ENCODE measurements around the gene CSRNP3.
"Not testable (repeated sequence)": the region's sequence is repeated elsewhere in the genome, so short reads cannot be mapped to it uniquely, and the experiment has no call there.

CSRNP3 gene

GRCh38 chr2:165636959-165637358, 167.5 kb downstream of the CSRNP3 start:
- FAIRE-seq = no peak

DNA sequence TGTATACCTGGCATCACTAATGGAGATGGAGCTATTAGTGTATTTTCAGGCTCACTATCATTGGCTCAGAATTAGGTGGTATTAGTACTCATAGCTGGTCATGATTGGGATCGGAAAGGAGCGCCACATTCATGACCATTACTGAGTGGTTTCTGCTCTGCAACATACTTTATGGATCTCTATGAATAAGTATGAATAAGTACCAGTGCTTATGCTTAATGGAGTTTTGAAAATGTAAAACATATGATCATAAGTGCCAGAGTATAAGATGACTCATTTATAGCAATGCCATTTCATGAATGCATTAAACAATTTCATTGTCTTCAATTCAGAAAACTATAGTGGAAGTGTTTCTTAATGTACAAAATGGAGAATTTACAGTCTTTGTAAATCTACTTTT, 167.9 kb downstream of the CSRNP3 start:
- no peak for FAIRE-seq

- FAIRE-seq = no peak
Measured at GRCh38 chr2:165639504-165639903, 170.0 kb downstream of the CSRNP3 start.

DNA sequence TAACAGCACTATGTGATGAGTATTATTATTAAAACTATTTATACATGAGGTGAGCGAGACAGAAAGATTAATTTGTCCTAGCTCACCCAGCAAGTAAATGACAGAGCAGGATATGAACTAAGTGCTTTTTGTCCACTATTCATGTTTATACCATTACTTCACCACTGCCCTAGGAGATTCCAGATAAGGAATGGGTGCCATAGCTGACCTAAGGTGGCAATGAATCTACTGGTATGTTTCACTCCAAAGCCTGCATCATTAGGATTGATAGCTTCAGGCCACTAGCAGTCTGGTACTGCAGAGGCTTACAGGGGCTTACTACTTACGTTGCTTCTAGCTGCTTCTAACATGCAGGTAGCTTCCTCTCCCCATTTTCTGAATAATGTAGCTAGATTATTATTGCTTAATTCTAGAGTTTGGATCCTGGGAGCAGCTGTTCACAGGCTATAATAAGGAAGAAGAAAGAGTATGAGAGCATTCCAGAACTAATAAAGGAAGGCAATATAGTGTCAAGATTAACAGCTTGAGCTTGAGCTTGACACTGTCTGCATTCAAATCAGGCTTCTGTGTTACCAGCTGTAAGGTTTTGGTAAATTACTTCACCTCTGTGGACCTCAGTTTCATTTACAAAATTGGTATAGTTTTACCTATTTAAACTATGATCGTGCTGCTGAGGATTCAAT, 170.9 kb downstream of the CSRNP3 start:
- no peak for FAIRE-seq

GRCh38 chr2:165645930-165646831, 176.7 kb downstream of the CSRNP3 start:
- peak; percentile 98 for FAIRE-seq

GRCh38 chr2:165647409-165647808, 177.9 kb downstream of the CSRNP3 start:
- FAIRE-seq = no peak

- no peak for FAIRE-seq
Measured at GRCh38 chr2:165648801-165649200, 179.3 kb downstream of the CSRNP3 start.

DNA sequence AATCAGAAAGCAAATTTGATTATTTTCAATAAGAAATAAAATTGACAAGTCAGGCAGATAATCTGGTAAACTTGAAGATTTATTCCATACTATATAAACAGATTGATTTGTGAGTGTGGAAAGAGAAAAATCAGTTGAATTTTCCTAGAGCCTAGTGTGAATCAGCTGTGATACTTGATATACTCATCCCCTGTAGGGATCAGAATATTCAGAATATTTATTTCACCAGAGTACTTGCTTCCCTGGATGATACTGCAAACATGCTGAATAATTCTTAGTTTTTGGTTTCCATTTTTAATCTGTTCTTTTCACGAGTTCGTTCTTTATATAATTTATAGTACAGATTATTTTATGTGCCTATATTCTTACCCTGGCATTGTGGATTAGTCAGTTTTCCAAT, 181.7 kb downstream of the CSRNP3 start:
- FAIRE-seq = no peak

GRCh38 chr2:165655661-165656060, 186.2 kb downstream of the CSRNP3 start:
- no peak for FAIRE-seq

DNA sequence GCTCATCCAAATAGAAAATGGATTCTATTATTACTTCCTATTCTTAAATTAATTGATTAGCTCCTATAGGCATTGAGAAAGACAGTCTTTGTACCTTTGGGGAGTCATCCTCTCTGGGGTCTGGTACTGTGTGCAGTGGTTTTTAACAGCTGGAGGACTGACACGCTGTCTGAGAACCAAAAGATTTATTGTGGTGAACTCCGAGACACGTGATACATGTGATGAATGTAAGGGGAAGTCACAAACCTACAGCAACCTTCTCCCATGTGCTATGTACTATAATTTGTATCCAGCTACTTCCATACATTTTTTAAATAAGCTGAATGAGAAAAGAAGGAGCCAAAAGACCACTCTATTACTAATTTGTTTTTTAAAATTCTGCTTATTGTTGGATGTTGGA, 190.9 kb downstream of the CSRNP3 start:
- FAIRE-seq = no peak

DNA sequence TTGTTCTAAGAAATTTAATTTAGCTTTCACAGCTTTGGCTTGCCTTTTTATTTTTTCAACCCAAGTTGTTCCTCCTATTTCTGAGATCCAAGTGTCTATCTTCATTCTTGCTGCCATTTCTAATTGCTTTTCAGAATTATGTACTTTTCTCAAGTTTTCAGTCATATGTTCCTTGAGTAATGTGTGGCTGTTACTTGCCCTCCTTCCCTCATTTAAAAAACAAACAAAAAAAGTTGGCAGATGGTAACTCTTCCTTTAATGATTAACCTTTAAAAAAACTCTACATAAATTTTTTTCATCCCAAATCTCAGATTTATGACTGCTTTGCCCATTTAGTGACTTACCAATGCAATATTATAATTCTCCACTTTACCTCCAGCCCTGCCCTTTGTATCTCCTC, 193.2 kb downstream of the CSRNP3 start:
- no peak for FAIRE-seq

- FAIRE-seq = no peak
Measured at GRCh38 chr2:165665614-165666013, 196.1 kb downstream of the CSRNP3 start.

GRCh38 chr2:165666073-165666472, 196.6 kb downstream of the CSRNP3 start:
- not testable (repeated sequence) for FAIRE-seq

DNA sequence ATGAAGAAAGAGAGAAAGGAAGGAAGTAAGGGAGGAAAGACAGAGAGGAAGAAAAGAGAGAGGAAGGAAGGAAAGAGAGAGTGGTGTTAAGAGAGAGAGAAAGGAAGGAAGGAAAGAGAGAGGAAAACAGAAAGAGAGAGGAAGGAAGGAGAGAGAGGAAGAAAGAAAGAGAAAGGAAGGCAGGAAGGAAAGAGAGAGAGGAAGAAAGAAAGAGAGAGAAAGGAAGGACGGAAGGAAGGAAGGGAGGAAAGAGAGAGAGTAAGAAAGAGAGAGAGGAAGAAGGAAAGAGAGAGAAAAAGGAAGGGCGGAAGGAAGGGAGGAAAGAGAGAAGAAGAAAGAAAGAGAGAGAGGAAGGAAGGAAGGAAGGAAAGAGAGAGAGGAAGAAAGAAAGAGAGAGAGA, 197.1 kb downstream of the CSRNP3 start:
- FAIRE-seq = no peak

DNA sequence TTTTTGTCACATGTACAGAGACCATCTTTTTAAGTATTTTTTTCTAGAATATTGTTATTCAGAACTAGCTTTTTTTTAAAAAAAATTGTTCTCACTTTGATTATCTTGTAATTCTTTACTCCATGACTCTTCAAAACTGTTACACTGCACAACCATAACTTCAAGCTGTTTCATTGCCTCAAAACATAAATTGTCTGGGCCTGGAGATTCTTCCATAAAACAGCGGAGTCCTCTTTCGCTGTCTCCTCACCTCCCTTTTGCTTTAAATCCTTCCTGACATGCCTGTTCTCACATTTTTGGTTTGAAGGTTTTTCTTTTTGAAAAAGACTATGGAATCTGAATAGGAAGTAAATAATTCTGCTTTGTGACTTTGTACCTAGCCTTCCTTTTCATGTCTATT, 197.9 kb downstream of the CSRNP3 start:
- no peak for FAIRE-seq

- no peak for FAIRE-seq
Measured at GRCh38 chr2:165674780-165675179, 205.3 kb downstream of the CSRNP3 start.

DNA sequence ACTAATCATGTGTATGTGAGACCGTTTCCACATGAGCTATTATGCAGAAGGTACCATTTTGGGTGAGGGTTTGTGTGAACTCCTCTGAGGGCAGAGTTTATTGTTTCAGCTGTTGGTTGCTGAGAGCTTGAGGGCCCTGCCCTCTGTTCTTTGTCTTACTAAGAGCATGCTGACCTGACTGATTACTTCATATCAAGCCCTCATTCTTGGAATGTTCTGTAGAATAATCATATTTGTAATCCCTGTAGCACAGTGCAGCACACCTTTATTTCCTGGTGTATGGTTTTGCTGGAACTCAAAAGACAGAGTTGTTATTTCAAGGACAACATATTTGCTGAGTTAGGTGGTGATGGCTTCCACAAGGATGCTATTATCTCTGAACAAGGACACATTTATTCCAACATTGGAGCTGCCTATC, 206.1 kb downstream of the CSRNP3 start:
- FAIRE-seq = no peak

- FAIRE-seq = no peak
Measured at GRCh38 chr2:165678882-165679281, 209.4 kb downstream of the CSRNP3 start.

DNA sequence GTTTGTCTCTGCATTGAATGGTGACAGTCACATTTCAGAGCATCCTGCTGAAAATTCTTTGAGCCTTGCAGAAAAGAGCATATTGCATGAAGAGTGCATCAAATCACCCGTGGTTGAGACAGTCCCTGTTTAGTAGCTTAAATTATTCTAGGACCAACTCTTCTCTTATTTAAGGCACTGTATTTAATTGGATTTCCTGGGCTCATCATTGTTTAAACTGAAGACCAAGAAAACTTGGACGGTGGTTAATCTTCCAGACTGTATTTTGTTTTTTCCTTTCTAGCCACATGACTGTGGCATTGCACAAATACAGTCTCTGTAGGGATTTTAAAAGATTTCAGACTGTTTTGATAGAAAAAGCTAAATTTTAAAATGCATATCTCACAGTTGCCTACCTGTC, 210.1 kb downstream of the CSRNP3 start:
- FAIRE-seq = no peak

DNA sequence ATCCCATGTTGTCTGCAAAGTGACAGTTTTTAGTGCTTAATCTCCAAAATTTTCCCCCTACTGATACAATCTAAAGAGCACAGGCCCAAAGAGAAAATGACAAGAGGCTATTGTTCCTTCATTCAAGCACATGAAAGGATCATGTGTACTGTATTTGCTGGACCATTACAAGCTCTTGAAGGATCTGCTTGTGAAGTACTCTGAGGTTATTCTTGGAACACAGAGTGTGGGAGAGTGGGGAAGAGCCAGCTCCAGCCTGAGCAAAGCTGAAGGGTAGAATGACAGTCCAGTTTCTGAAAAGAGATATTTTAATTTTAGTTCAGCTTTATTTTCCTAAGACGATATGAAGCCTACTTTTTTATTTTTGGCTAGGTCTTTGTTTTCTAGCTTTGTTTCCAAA, 212.3 kb downstream of the CSRNP3 start:
- no peak for FAIRE-seq

DNA sequence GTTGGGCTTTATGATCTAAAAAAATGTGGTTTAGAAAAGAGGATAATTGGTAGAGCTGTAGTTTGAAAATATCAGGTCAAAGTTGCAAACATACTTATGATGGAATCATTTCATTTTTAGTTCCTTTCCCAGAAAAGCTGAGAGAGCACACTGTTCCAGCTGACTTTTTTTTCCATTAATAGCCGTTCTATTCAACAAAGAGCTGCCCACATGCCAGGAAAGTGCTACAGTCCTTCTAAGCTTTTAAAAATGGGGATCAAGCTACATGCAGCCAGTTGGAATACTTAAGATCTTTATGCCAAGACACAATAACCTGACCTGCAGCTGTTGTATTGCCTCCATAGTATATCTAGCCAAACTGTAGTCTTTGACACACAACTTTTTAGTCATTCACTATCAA, 213.0 kb downstream of the CSRNP3 start:
- no peak for FAIRE-seq

- no peak for FAIRE-seq
Measured at GRCh38 chr2:165686800-165687199, 217.3 kb downstream of the CSRNP3 start.

- no peak for FAIRE-seq
Measured at GRCh38 chr2:165687426-165688002, 218.0 kb downstream of the CSRNP3 start.

DNA sequence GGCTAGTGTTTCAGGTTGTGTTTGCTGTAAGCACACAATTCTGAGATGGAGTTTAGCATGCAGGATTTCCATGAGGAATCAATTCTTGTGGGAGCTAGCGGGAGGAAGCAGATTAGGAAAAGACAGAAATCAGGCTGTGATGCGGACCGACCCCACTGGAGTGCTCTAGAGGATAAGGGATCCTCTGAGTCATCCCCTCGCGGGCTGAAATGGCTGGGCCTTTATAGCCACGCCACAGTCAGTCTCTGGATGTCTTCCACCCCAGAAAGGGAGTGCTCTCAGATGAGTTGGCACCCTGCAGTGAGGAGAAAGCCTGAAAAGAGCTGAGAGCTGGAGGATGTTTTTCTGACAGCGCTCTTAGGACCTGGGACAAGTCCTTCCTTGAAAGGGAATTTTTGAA, 222.1 kb downstream of the CSRNP3 start:
- no peak for FAIRE-seq

Measured in endometrium (tissue), 2 donors.